SK-N-SH (cell line): ENCODE measurements around the gene C14orf39.

ENCODE experiments used
- EP300 ChIP-seq, 2 experiments: IDR thresholded peaks; 2 replicates each; pipeline versions ENCODE4 v1.4.0 to v1.6.1; 2012; ENCODE audit warnings: borderline replicate concordance in 1 of 2, low read depth in 1 of 2, low read length in 1 of 2
- EZH2phosphoT487 ChIP-seq: fragments of 200-600 bp; sonication (generic); IDR thresholded peaks from 2 replicates; pipeline ENCODE4 v1.6.1; 2017; ENCODE audit warnings: low read depth, mixed run types, mild to moderate bottlenecking, antibody characterized with exemption, moderate library complexity, borderline replicate concordance
- NFIC ChIP-seq: IDR thresholded peaks from 2 replicates; pipeline ENCODE4 v1.4.0; 2012; ENCODE audit warnings: borderline replicate concordance
- NRF1 ChIP-seq: IDR thresholded peaks from 2 replicates; pipeline ENCODE4 v1.6.1; 2012; ENCODE audit warnings: low read depth, mild to moderate bottlenecking, low read length
- POLR2AphosphoS5 ChIP-seq: IDR thresholded peaks from 2 replicates; pipeline ENCODE4 v1.6.1; 2012; ENCODE audit warnings: low read depth, low read length
- TAF1 ChIP-seq: IDR thresholded peaks from 2 replicates; pipeline ENCODE4 v1.6.1; 2012; ENCODE audit warnings: low read depth, mild to moderate bottlenecking, low read length, moderate library complexity, borderline replicate concordance
- USF2 ChIP-seq: fragments of 150-350 bp; IDR thresholded peaks from 2 replicates; pipeline ENCODE4 v1.6.1; 2017; ENCODE audit warnings: antibody characterized with exemption, low read length, low read depth, borderline replicate concordance
- TF ChIP-seq, protein P1 (sequence below): IDR thresholded peaks from 2 replicates; pipeline ENCODE4 v1.4.0; 2012; ENCODE audit warnings: low read depth
- TF ChIP-seq, protein P2 (sequence below): fragments of 200-600 bp; sonication (generic); IDR thresholded peaks from 2 replicates; pipeline ENCODE4 v1.6.1; 2017; ENCODE audit warnings: antibody characterized with exemption, mild to moderate bottlenecking, moderate library complexity

GRCh38 chr14:60482743-60483142, 3.1 kb downstream of the C14orf39 start:
- TF ChIP-seq, protein P1, sequence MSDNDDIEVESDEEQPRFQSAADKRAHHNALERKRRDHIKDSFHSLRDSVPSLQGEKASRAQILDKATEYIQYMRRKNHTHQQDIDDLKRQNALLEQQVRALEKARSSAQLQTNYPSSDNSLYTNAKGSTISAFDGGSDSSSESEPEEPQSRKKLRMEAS = no peak
- TF ChIP-seq POLR2AphosphoS5 = no peak
- TF ChIP-seq, protein P2, sequence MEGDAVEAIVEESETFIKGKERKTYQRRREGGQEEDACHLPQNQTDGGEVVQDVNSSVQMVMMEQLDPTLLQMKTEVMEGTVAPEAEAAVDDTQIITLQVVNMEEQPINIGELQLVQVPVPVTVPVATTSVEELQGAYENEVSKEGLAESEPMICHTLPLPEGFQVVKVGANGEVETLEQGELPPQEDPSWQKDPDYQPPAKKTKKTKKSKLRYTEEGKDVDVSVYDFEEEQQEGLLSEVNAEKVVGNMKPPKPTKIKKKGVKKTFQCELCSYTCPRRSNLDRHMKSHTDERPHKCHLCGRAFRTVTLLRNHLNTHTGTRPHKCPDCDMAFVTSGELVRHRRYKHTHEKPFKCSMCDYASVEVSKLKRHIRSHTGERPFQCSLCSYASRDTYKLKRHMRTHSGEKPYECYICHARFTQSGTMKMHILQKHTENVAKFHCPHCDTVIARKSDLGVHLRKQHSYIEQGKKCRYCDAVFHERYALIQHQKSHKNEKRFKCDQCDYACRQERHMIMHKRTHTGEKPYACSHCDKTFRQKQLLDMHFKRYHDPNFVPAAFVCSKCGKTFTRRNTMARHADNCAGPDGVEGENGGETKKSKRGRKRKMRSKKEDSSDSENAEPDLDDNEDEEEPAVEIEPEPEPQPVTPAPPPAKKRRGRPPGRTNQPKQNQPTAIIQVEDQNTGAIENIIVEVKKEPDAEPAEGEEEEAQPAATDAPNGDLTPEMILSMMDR = no peak
- no peak for TF ChIP-seq TAF1
- TF ChIP-seq USF2 = no peak
- no peak for TF ChIP-seq EZH2phosphoT487
- TF ChIP-seq EP300 (IDR thresholded peaks at IDR 0.05; ENCODE audit: borderline replicate concordance in 1 of 2, low read depth in 1 of 2, low read length in 1 of 2) = no peak
- no peak for TF ChIP-seq NFIC
- TF ChIP-seq NRF1 = no peak
